ENCODE results near the gene GDF9.

The GDF9 gene

DNA sequence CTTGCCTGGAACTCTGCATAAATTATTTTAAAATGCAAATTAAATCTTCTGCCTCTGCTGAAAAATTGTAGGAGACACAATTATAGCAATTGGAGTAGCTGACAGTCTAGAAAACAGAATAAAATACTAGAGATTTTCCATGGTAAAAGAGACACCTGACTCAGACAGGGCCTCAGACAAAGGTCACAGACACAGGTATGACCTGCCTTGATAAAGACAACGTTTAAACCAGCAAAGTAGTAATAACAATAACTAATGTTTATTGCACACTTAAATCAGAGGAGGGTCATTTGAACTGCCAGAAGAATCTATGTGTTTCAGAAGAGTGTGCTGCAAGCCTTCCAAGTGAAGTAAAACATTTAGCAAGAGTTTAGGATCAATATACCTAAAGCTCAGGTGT lies 49.3 kb downstream of the GDF9 start:
- DNase-seq (ENCODE audit: low read depth) = no peak

DNA sequence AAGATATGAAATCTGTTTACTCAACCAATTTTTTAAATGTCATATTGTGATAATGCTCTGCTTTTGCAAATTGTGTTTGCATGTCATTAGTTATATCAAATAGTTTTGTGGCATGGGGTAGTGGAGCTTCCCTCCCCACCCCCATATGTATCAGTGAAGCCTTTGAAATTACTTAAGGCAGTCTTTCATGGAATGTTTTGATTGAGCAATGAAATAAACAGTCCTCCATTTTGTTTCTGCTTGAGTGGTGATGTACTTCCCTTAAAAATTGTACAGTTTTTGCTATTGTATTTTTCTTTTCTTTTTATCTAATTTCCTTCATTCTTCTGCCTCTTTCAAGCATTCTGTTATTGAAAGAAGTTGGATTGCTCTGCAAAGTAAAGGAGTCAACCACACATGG lies 49.7 kb downstream of the GDF9 start:
- no peak for DNase-seq (ENCODE audit: low read depth)

DNA sequence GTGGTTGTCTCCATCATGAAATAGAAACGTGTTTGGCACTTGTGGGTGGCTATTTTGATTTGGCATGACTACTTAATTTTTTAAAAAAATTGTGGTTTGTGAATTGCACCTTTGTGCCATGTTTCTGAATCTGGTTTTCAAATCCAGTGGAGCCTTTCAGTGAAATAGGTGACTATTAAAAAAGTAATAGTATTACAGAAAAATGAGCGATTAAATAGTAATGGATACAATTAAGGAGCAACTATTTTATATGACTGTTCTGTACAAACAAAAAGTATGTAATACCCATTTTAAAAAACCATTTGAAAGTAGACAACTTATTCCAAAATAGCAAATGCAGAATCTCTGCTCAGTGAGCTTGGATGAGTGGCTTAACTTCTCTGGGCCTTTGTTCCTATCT lies 50.2 kb downstream of the GDF9 start:
- DNase-seq (ENCODE audit: low read depth) = no peak

DNA sequence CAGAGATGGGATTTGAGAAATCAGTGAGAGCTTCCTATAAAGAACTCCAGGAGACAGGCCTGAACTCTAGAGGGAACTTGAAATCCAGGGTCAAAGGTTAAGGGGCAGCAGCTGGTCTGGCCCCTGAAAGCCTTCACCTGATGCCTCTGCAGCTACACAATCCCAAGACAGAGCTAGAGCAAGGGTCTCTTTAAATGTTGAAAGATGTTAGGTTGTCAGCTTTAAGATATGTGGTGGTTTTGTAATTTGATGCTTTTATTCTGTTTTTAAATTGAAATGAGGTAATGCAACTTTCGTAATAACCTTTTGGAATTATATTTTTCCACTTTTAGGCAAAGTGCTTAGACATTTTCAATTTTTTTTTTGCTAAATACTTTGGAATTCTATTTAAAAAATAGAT lies 50.8 kb downstream of the GDF9 start:
- no peak for DNase-seq (ENCODE audit: low read depth)

DNA sequence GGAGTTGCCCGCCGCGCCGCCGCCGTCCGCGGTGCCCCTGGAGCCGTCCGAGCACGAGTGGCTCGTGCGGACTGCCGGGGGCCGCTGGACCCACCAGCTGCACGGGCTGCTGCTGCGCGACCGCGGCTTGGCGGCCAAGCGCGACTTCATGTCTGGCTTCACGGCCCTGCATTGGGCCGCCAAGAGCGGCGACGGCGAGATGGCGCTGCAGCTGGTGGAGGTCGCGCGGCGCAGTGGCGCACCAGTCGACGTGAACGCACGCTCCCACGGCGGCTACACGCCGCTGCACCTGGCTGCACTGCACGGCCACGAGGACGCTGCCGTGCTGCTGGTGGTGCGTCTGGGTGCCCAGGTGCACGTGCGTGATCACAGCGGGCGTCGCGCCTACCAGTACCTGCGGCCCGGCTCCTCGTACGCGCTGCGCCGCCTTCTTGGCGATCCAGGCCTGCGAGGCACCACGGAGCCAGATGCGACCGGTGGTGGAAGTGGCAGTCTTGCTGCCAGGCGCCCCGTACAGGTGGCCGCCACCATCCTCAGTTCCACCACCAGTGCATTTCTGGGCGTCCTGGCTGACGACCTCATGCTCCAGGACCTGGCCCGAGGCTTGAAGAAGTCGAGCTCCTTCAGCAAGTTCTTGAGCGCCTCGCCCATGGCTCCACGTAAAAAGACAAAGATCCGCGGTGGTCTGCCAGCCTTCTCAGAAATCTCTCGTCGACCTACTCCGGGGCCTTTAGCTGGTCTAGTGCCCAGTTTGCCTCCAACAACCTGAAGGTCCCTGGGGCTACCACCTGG lies 51.6 kb downstream of the GDF9 start:
- no peak for DNase-seq (ENCODE audit: low read depth)

GRCh38 chr5:132813599-132814502 lies 52.4 kb downstream of the GDF9 start:
- DNase-seq (ENCODE audit: low read depth) = no peak

GRCh38 chr5:132812781-132813598 lies 53.3 kb downstream of the GDF9 start, which contains the start of gene SOWAHA:
Gene SOWAHA (plus strand): TSS chr5:132813302. CDS start chr5:132813622, 320 bp downstream.
- no peak for DNase-seq (ENCODE audit: low read depth)

GRCh38 chr5:132812123-132812765 lies 54.0 kb downstream of the GDF9 start:
- DNase-seq (ENCODE audit: low read depth) = no peak
